ENCODE data around the gene HNMT.

DNA sequence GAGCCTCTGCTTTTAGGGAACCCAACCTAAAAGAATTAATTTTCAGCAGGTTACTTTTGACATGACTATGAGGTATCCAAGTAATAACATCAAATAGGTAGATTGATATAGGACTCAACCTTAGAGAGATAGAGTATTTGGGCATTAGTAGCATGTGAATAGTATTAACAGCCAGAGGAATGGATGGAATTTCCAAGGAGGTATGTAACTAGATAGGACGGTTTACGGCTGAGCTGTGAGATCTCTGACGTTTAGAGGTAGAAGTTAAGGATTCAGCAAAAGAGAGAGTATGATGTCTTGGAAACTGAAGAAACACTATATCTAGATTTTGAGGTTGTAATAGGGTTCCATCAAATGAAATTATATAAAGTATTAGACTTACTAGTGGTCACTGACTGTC, 70.3 kb downstream of the HNMT start:
- TF ChIP-seq, protein P1, sequence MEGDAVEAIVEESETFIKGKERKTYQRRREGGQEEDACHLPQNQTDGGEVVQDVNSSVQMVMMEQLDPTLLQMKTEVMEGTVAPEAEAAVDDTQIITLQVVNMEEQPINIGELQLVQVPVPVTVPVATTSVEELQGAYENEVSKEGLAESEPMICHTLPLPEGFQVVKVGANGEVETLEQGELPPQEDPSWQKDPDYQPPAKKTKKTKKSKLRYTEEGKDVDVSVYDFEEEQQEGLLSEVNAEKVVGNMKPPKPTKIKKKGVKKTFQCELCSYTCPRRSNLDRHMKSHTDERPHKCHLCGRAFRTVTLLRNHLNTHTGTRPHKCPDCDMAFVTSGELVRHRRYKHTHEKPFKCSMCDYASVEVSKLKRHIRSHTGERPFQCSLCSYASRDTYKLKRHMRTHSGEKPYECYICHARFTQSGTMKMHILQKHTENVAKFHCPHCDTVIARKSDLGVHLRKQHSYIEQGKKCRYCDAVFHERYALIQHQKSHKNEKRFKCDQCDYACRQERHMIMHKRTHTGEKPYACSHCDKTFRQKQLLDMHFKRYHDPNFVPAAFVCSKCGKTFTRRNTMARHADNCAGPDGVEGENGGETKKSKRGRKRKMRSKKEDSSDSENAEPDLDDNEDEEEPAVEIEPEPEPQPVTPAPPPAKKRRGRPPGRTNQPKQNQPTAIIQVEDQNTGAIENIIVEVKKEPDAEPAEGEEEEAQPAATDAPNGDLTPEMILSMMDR (IDR thresholded peaks at IDR 0.05; ENCODE audit: control extremely low read depth in 1 of 3, insufficient read depth in 1 of 3, low read depth in 1 of 3, low read length in 3 of 3), result no peak
- no peak for TF ChIP-seq EZH2 (IDR thresholded peaks at IDR 0.05; ENCODE audit: low read depth, low read length, severe bottlenecking)
- TF ChIP-seq TCF12 (IDR thresholded peaks at IDR 0.05; ENCODE audit: low read depth, low read length), result no peak
- no peak for TF ChIP-seq POLR2AphosphoS5 (IDR thresholded peaks at IDR 0.05; ENCODE audit: low read depth, low read length)
- no peak for TF ChIP-seq RAD21 (IDR thresholded peaks at IDR 0.05 in 1 of 2, conservative IDR thresholded peaks at IDR 0.05 in 1 of 2; ENCODE audit: low read depth in 2 of 2, low read length in 2 of 2)
- TF ChIP-seq TAF7 (optimal IDR thresholded peaks at IDR 0.05; ENCODE audit: borderline replicate concordance, low read depth, low read length), result no peak
- no peak for TF ChIP-seq PHF8 (conservative IDR thresholded peaks at IDR 0.05; ENCODE audit: low read depth, low read length)
- TF ChIP-seq SP1 (IDR thresholded peaks at IDR 0.05; ENCODE audit: low read depth, low read length), result no peak
- no peak for TF ChIP-seq HDAC2 (IDR thresholded peaks at IDR 0.05; ENCODE audit: borderline replicate concordance in 1 of 2, low read depth in 2 of 2, low read length in 2 of 2)
